K562 (cell line): ENCODE measurements around the gene WDR72. TPM values are rescaled to one million over a fixed set of nuclear protein-coding genes. Genes with fewer than 3 reads are reported as not detected.

Experiments used
- ATAC-seq: fragments of 200-7000 bp; cut with Tn5 transposase; 3 replicates; pipeline ENCODE4 v1.9.1; 2020; ENCODE audit warnings: moderate library complexity
- BruUV-seq: library from RNA; stranded (reverse); fragments of 400-500 nt; replicated peaks from 2 replicates; lab custom pipeline; 2021; lab: Mats Ljungman, UMichigan
- CTCF ChIA-PET: fragments of 300-600 bp; formaldehyde crosslinking; extraction: SDS; loops from one replicate; lab custom pipeline; 2021; ENCODE audit warnings: low intra/inter-chr PET ratio; lab: Yijun Ruan, JAX
- POLR2A ChIA-PET: fragments of 300-600, 350-650 bp; sonication (Branson Sonifier 250); formaldehyde crosslinking; extraction: SDS; loops from one replicate; lab custom pipeline; 2021; ENCODE audit warnings: antibody characterized with exemption, inconsistent platforms; lab: Yijun Ruan, JAX
- DNase-seq, 4 experiments: peaks; one replicate each; pipeline versions ENCODE4 v3.0.0 to v3.0.0-alpha.2; 2011 to 2018; ENCODE audit warnings: low spot score in 3 of 4, mixed read lengths in 3 of 4; ENCODE audit errors: extremely low read depth in 1 of 4
- FAIRE-seq: peaks from 2 replicates; lab custom pipeline; 2011; peaks lifted over from hg19 to GRCh38; lab: Jason Lieb, UNC
- H2AFZ ChIP-seq: 2 replicates; pipeline ENCODE4 v1.6.0; 2011; ENCODE audit warnings: low read depth, low read length, control low read depth, inconsistent platforms
- H3K27ac ChIP-seq: fragments of 200-600 bp; 3 replicates; pipeline ENCODE4 v1.8.0; 2011; ENCODE audit warnings: low read depth, mild to moderate bottlenecking, control low read depth, inconsistent platforms, low read length, moderate library complexity, mixed read lengths; ENCODE audit errors: extremely low read depth
- H3K27me3 ChIP-seq, 2 experiments: fragments of 300-600 bp in 1 of 2; 2 replicates in 1 of 2; 3 replicates in 1 of 2; pipeline versions ENCODE4 v1.6.0 to v1.8.0; 2011; ENCODE audit warnings: inconsistent platforms in 2 of 2, low read length in 2 of 2, mild to moderate bottlenecking in 1 of 2, mixed read lengths in 1 of 2, moderate library complexity in 1 of 2; ENCODE audit not compliant: control insufficient read depth in 2 of 2, insufficient read depth in 2 of 2
- H3K36me3 ChIP-seq: fragments of 300-600 bp; 3 replicates; pipeline ENCODE4 v1.8.0; 2011; ENCODE audit warnings: mild to moderate bottlenecking, low read length, inconsistent platforms; ENCODE audit not compliant: control insufficient read depth, insufficient read depth
- H3K4me1 ChIP-seq, 2 experiments: fragments of 200-600 bp in 1 of 2; replicated peaks in 1 of 2; 2 replicates in 1 of 2; 3 replicates in 1 of 2; pipeline versions ENCODE4 v1.5.1 to v1.8.0; 2011; ENCODE audit warnings: inconsistent platforms in 2 of 2, low read length in 2 of 2, mild to moderate bottlenecking in 1 of 2, mixed read lengths in 1 of 2, moderate library complexity in 1 of 2; ENCODE audit not compliant: control insufficient read depth in 2 of 2, insufficient read depth in 2 of 2
- H3K4me2 ChIP-seq: 2 replicates; pipeline ENCODE4 v1.6.1; 2011; ENCODE audit warnings: low read length, control low read depth, inconsistent platforms, mixed read lengths; ENCODE audit not compliant: insufficient read depth
- H3K4me3 ChIP-seq: fragments of 200-600 bp; sonication (generic), shearing (Covaris generic); 2 replicates; pipeline ENCODE4 v1.5.1; 2016; ENCODE audit warnings: control low read depth, inconsistent platforms
- H3K79me2 ChIP-seq: fragments of 200-600 bp; 3 replicates; pipeline ENCODE4 v1.8.0; 2011; ENCODE audit warnings: low read length, inconsistent platforms; ENCODE audit not compliant: control insufficient read depth, insufficient read depth
- H3K9ac ChIP-seq, 2 experiments: 2 replicates each; pipeline versions ENCODE4 v1.6.0 to v1.6.1; 2011; ENCODE audit warnings: low read depth in 2 of 2, low read length in 2 of 2, control low read depth in 1 of 2, inconsistent platforms in 1 of 2, mild to moderate bottlenecking in 1 of 2, mixed read lengths in 1 of 2; ENCODE audit not compliant: insufficient read depth in 1 of 2
- H3K9me1 ChIP-seq: one replicate; pipeline ENCODE4 v1.6.0; 2011; ENCODE audit warnings: inconsistent platforms, mild to moderate bottlenecking, low read length, moderate library complexity; ENCODE audit not compliant: control insufficient read depth, insufficient read depth
- H3K9me3 ChIP-seq: replicated peaks from 2 replicates; pipeline ENCODE4 v1.5.1; 2011; ENCODE audit warnings: low read depth, low read length, inconsistent platforms; ENCODE audit not compliant: control insufficient read depth, insufficient read depth
- H4K20me1 ChIP-seq: replicated peaks from 2 replicates; pipeline ENCODE4 v1.6.1; 2011; ENCODE audit warnings: low read length, inconsistent platforms, mixed read lengths; ENCODE audit not compliant: control insufficient read depth, insufficient read depth
- BCOR ChIP-seq: fragments of 450-650 bp; IDR thresholded peaks from 2 replicates; pipeline ENCODE4 v1.6.1; 2016
- MCM2 ChIP-seq: fragments of 450-650 bp; IDR thresholded peaks from 2 replicates; pipeline ENCODE4 v1.6.1; 2017; ENCODE audit warnings: low read depth, mild to moderate bottlenecking
- SAFB2 ChIP-seq: fragments of 200-400 bp; formaldehyde crosslinking; IDR thresholded peaks from 2 replicates; pipeline ENCODE4 v1.6.1; 2018; ENCODE audit warnings: borderline replicate concordance, low read length, low read depth, moderate library complexity; ENCODE audit not compliant: severe bottlenecking
- TAF9B ChIP-seq: fragments of 450-650 bp; IDR thresholded peaks from 2 replicates; pipeline ENCODE4 v1.6.1; 2018; ENCODE audit warnings: mild to moderate bottlenecking; ENCODE audit not compliant: partially characterized antibody
- ZNF699 ChIP-seq: fragments of 250-450 bp; sonication (Bioruptor Pico); IDR thresholded peaks from 2 replicates; pipeline ENCODE4 v1.8.0; 2021; ENCODE audit warnings: mild to moderate bottlenecking, moderate library complexity; ENCODE audit not compliant: insufficient replicate concordance
- WGBS: fragments of 100-300 bp; shearing (Covaris generic); methylation state at CpG from one replicate; pipeline ENCODE4 v1.1.6; 2016; ENCODE audit warnings: low coverage, mixed read lengths; ENCODE audit not compliant: insufficient coverage; ENCODE audit errors: missing lambda C conversion rate; 5-methylcytosine and 5-hydroxymethylcytosine counted together
- in situ Hi-C: fragments of 300-500 bp; cut with MboI; formaldehyde crosslinking; loops from 4 replicates; pipeline ENCODE4 v1.15.0; 2018; ENCODE audit warnings: inconsistent platforms, mixed read lengths
- intact Hi-C: fragments of 100-400 bp; cut with micrococcal nuclease; formaldehyde crosslinking; loops from 2 replicates; pipeline ENCODE4 v1.14.2; 2022
- polyA plus RNA-seq, 8 experiments: library from polyadenylated mRNA; depleted of rRNA in 4 of 8; stranded (reverse) in 5 of 8; unstranded in 3 of 8; fragments of >200 nt; fragmentation: Nextera tagmentation in 2 of 8; fragmentation: Illumina TruSeq in 1 of 8; extraction: Ambion mirVana in 2 of 8; extraction: Trizol in 1 of 8; gene quantifications; 2 replicates each; pipeline versions ENCODE4 v1.2.1 to v1.2.3, GENCODE V29; 2011 to 2014; ENCODE audit warnings: inconsistent platforms in 1 of 8, missing spikeins in 1 of 8
- total RNA-seq, 7 experiments: library from RNA; depleted of rRNA in 6 of 7; stranded (reverse); fragments of >200 nt in 6 of 7; fragmentation: Illumina TruSeq in 2 of 7; extraction: Trizol in 2 of 7; gene quantifications; 2 replicates each; pipeline versions ENCODE4 v1.2.1 to v1.2.3, GENCODE V29; 2011 to 2021; ENCODE audit warnings: low replicate concordance in 1 of 7

Gene WDR72
- total and polyA plus RNA-seq, 9 of the 15 experiments (the other 6 are each of a cell fraction or from before 2014, with no cell fraction given): 0.01 TPM; not detected in 8

GRCh38 chr15:53563627-53564026 is 195.8 kb downstream of the WDR72 start:
- H3K27me3 ChIP-seq: no peaks in the 10 kb centered on the region
- H3K27ac ChIP-seq: no peak overlapping the region
- no peak overlapping the region for H3K4me3 ChIP-seq
- ChIA-PET POLR2A (no interaction called here), CTCF (no interaction called here)
- no peak for DNase-seq
- no peak for ATAC-seq
- intact Hi-C loops (no loop called here), in situ Hi-C loops (no loop called here)
- H3K4me1 ChIP-seq: no peaks in the 10 kb centered on the region
- no peaks in the 10 kb centered on the region for H3K36me3 ChIP-seq
- no peaks in the 10 kb centered on the region for H3K79me2 ChIP-seq
- 0 out of 2 replicates have a peak, but pooled peaks cover 2% of the 10 kb centered on the region for H3K9me3 ChIP-seq
- no peaks in the 10 kb centered on the region for H4K20me1 ChIP-seq
- no TSS peak for BruUV-seq
- no peak overlapping the region for H3K9ac ChIP-seq
- FAIRE-seq: no peak
- H2AFZ ChIP-seq: no peak overlapping the region
- H3K9me1 ChIP-seq: no peaks in the 10 kb centered on the region
- no peak overlapping the region for H3K4me2 ChIP-seq
- WGBS: 2% methylated on average over 4 of the region's 4 CpGs
- TF ChIP-seq MCM2 (no peak), SAFB2 (no peak)

- no peak overlapping the region for H2AFZ ChIP-seq
- no peaks in the 10 kb centered on the region for H4K20me1 ChIP-seq
- H3K4me2 ChIP-seq: no peak overlapping the region
- ATAC-seq (no peak), DNase-seq (no peak), FAIRE-seq (no peak)
- H3K9me3 ChIP-seq: 0 out of 2 replicates have a peak, but pooled peaks cover 2% of the 10 kb centered on the region
- no peak overlapping the region for H3K4me3 ChIP-seq
- H3K27me3 ChIP-seq: no peaks in the 10 kb centered on the region
- H3K36me3 ChIP-seq: no peaks in the 10 kb centered on the region
- in situ Hi-C loops (no loop called here), intact Hi-C loops (no loop called here)
- TF ChIP-seq TAF9B (no peak), ZNF699 (CRISPR knock-in tag) (no peak), BCOR (no peak)
- ChIA-PET CTCF (no interaction called here), POLR2A (no interaction called here)
- no peaks in the 10 kb centered on the region for H3K4me1 ChIP-seq
- 6% methylated on average over 7 of the region's 7 CpGs for WGBS
- BruUV-seq: no TSS peak
- no peak overlapping the region for H3K27ac ChIP-seq
- H3K9me1 ChIP-seq: no peaks in the 10 kb centered on the region
- H3K9ac ChIP-seq: no peak overlapping the region
- no peaks in the 10 kb centered on the region for H3K79me2 ChIP-seq
These were observed 199.8 kb downstream of the WDR72 start for GRCh38 chr15:53559364-53560277.
